Lower lobe of right lung (tissue), 2 donors: Measurements from ENCODE around the gene TDRD10. TPM values are rescaled to one million over a fixed set of nuclear protein-coding genes. Genes with fewer than 3 reads are reported as not detected.

Experiments
- ATAC-seq, 2 donors: fragments of 200-7000 bp; cut with Tn5 transposase; one replicate each; pipeline ENCODE4 v1.9.1; 2020 to 2022; ENCODE audit warnings: mild to moderate bottlenecking in 2 of 2, moderate library complexity in 2 of 2
- DNase-seq: peaks from one replicate; pipeline ENCODE4 v3.0.0-alpha.2; 2020
- H3K27ac ChIP-seq: fragments of 200-600 bp; one replicate; pipeline ENCODE4 v1.8.0; 2022
- H3K27me3 ChIP-seq: fragments of 200-600 bp; one replicate; pipeline ENCODE4 v1.8.0; 2022; ENCODE audit warnings: low read depth
- H3K36me3 ChIP-seq: fragments of 200-600 bp; one replicate; pipeline ENCODE4 v1.8.0; 2022; ENCODE audit warnings: mild to moderate bottlenecking
- H3K4me1 ChIP-seq: fragments of 200-600 bp; one replicate; pipeline ENCODE4 v1.8.0; 2022
- H3K4me3 ChIP-seq: fragments of 200-600 bp; one replicate; pipeline ENCODE4 v1.8.0; 2022; ENCODE audit warnings: mild to moderate bottlenecking
- H3K9me3 ChIP-seq: fragments of 200-600 bp; one replicate; pipeline ENCODE4 v1.8.0; 2022
- intact Hi-C: fragments of 100-400 bp; cut with DNase I; formaldehyde crosslinking; loops from one replicate; pipeline ENCODE4 v1.11.0; 2022
- total RNA-seq: library from RNA; stranded (reverse); fragmentation: NEBNext Ultra II Directional; extraction: Animal tissue kit (Norgen Biotek cat#: 25700); gene quantifications from one replicate; pipeline ENCODE4 v1.2.1, GENCODE V29; 2021
- TF ChIP-seq, protein P1 (sequence below): fragments of 200-600 bp; IDR thresholded peaks from one replicate; pipeline ENCODE4 v1.8.0; 2022; ENCODE audit warnings: antibody characterized with exemption, mild to moderate bottlenecking
- donor health status: DM: no; HTN: yes; CAD: no; lungs with severe emphysema.

TDRD10 gene
- total RNA-seq, 1 donor from 2014 or later = 20.2 TPM

- ATAC-seq = no peak
- no peak overlapping the region for H3K27ac ChIP-seq
- DNase-seq = no peak
- H3K27me3 ChIP-seq = no peaks in the 10 kb centered on the region
- H3K4me3 ChIP-seq = no peak overlapping the region
- H3K9me3 ChIP-seq = no peaks in the 10 kb centered on the region
- intact Hi-C loops = no loop called here
- H3K36me3 ChIP-seq = peaks cover 56% of the 10 kb centered on the region
- TF ChIP-seq, protein P1, sequence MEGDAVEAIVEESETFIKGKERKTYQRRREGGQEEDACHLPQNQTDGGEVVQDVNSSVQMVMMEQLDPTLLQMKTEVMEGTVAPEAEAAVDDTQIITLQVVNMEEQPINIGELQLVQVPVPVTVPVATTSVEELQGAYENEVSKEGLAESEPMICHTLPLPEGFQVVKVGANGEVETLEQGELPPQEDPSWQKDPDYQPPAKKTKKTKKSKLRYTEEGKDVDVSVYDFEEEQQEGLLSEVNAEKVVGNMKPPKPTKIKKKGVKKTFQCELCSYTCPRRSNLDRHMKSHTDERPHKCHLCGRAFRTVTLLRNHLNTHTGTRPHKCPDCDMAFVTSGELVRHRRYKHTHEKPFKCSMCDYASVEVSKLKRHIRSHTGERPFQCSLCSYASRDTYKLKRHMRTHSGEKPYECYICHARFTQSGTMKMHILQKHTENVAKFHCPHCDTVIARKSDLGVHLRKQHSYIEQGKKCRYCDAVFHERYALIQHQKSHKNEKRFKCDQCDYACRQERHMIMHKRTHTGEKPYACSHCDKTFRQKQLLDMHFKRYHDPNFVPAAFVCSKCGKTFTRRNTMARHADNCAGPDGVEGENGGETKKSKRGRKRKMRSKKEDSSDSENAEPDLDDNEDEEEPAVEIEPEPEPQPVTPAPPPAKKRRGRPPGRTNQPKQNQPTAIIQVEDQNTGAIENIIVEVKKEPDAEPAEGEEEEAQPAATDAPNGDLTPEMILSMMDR = no peak
- H3K4me1 ChIP-seq = peaks cover 21% of the 10 kb centered on the region
Measured at GRCh38 chr1:154459080-154459479, 42.9 kb upstream of the TDRD10 start.

GRCh38 chr1:154460695-154461260 lies 41.2 kb upstream of the TDRD10 start:
- Histone ChIP-seq H3K9me3 (no peaks in the 10 kb centered on the region), H3K4me3 (no peak overlapping the region), H3K27ac (no peak overlapping the region), H3K36me3 (peaks cover 47% of the 10 kb centered on the region), H3K4me1 (peaks cover 30% of the 10 kb centered on the region), H3K27me3 (no peaks in the 10 kb centered on the region)
- intact Hi-C loops = no loop called here
- TF ChIP-seq, protein P1 = no peak
- DNase-seq (no peak), ATAC-seq (no peak)

- H3K4me1 ChIP-seq = peaks cover 42% of the 10 kb centered on the region
Measured at GRCh38 chr1:154463512-154463990, 38.5 kb upstream of the TDRD10 start.

DNA sequence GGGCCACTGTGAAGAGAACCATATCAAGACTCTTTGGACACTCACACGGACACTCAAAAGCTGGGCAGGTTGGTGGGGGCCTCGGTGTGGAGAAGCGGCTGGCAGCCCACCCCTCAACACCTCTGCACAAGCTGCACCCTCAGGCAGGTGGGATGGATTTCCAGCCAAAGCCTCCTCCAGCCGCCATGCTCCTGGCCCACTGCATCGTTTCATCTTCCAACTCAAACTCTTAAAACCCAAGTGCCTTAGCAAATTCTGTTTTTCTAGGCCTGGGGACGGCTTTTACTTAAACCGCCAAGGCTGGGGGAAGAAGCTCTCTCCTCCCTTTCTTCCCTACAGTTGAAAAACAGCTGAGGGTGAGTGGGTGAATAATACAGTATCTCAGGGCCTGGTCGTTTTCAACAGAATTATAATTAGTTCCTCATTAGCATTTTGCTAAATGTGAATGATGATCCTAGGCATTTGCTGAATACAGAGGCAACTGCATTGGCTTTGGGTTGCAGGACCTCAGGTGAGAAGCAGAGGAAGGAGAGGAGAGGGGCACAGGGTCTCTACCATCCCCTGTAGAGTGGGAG lies 36.3 kb upstream of the TDRD10 start:
- TF ChIP-seq, protein P1 = no peak
- DNase-seq = no peak
- intact Hi-C loops = no loop called here
- Histone ChIP-seq H3K27ac (peak overlapping the region; percentile 18), H3K4me3 (no peak overlapping the region), H3K27me3 (no peaks in the 10 kb centered on the region), H3K4me1 (peaks cover 50% of the 10 kb centered on the region), H3K36me3 (peaks cover 24% of the 10 kb centered on the region), H3K9me3 (no peaks in the 10 kb centered on the region)
- no peak for ATAC-seq

More at GRCh38 chr1:154463512-154463990, 38.5 kb upstream of the TDRD10 start:
- Histone ChIP-seq H3K27me3 (no peaks in the 10 kb centered on the region), H3K9me3 (no peaks in the 10 kb centered on the region), H3K4me3 (no peak overlapping the region), H3K36me3 (peaks cover 28% of the 10 kb centered on the region), H3K27ac (peak overlapping the region; percentile 65)
- ATAC-seq = peak; percentile 43 to 51
- no peak for DNase-seq
- intact Hi-C loops = no loop called here
- TF ChIP-seq, protein P1 = no peak

GRCh38 chr1:154466206-154466605 lies 35.8 kb upstream of the TDRD10 start:
- Histone ChIP-seq H3K36me3 (peaks cover 19% of the 10 kb centered on the region), H3K4me3 (no peak overlapping the region), H3K9me3 (no peaks in the 10 kb centered on the region), H3K4me1 (peaks cover 50% of the 10 kb centered on the region), H3K27ac (peak overlapping the region; percentile 18), H3K27me3 (no peaks in the 10 kb centered on the region)
- DNase-seq (no peak), ATAC-seq (no peak)
- TF ChIP-seq, protein P1 = no peak
- intact Hi-C loops = no loop called here
